K562 (cell line): ENCODE measurements around the gene EOLA1. TPM values are rescaled to one million over a fixed set of nuclear protein-coding genes. Genes with fewer than 3 reads are reported as not detected.
A peak's percentile ranks its signal among the peaks of the same experiment; 100 is the strongest.

ENCODE experiments used
- ASH1L ChIP-seq: fragments of 450-650 bp; IDR thresholded peaks from 2 replicates; pipeline ENCODE4 v1.6.1; 2018; ENCODE audit warnings: borderline replicate concordance, mild to moderate bottlenecking, low read depth; ENCODE audit not compliant: partially characterized antibody
- C11orf30 ChIP-seq: fragments of 450-650 bp; IDR thresholded peaks from 2 replicates; pipeline ENCODE4 v1.6.1; 2016; ENCODE audit warnings: low read depth, mild to moderate bottlenecking
- HDAC6 ChIP-seq: IDR thresholded peaks from 2 replicates; pipeline ENCODE4 v1.6.1; 2012; ENCODE audit warnings: low read depth, mild to moderate bottlenecking, control low read depth, inconsistent platforms, low read length, moderate library complexity
- KDM1A ChIP-seq, 2 experiments: fragments of 450-650 bp; IDR thresholded peaks; 2 replicates each; pipeline ENCODE4 v1.6.1; 2016; ENCODE audit warnings: mild to moderate bottlenecking in 2 of 2
- MAFF ChIP-seq: IDR thresholded peaks from 2 replicates; pipeline ENCODE4 v1.6.1; 2012; ENCODE audit warnings: low read length, improper control_type of control experiment
- NRF1 ChIP-seq, 2 experiments: fragments of 450-650 bp; IDR thresholded peaks in 1 of 2; conservative IDR thresholded peaks in 1 of 2; 2 replicates each; pipeline ENCODE4 v1.6.1; 2014; ENCODE audit warnings: mild to moderate bottlenecking in 2 of 2
- POLR2A ChIP-seq: fragments of 450-650 bp; conservative IDR thresholded peaks from 2 replicates; pipeline ENCODE4 v1.6.1; 2016
- RHOXF2B ChIP-seq: fragments of 250-450 bp; sonication (Bioruptor Pico); conservative IDR thresholded peaks from 2 replicates; pipeline ENCODE4 v1.5.1; 2021
- TAL1 ChIP-seq: fragments of 450-650 bp; IDR thresholded peaks from 2 replicates; pipeline ENCODE4 v1.6.1; 2016; ENCODE audit warnings: mild to moderate bottlenecking
- U2AF1 ChIP-seq: fragments of 200-400 bp; formaldehyde crosslinking; optimal IDR thresholded peaks from 2 replicates; pipeline ENCODE3; 2017; ENCODE audit warnings: mild to moderate bottlenecking, low read depth, low read length, moderate library complexity
- YBX1 ChIP-seq: fragments of 450-650 bp; IDR thresholded peaks from 2 replicates; pipeline ENCODE4 v1.7.1; 2016; ENCODE audit warnings: mild to moderate bottlenecking
- ZZZ3 ChIP-seq: fragments of 450-650 bp; IDR thresholded peaks from 2 replicates; pipeline ENCODE4 v1.6.1; 2016; ENCODE audit warnings: antibody characterized with exemption, mild to moderate bottlenecking, moderate library complexity
- polyA plus RNA-seq, 8 experiments: library from polyadenylated mRNA; depleted of rRNA in 4 of 8; stranded (reverse) in 5 of 8; unstranded in 3 of 8; fragments of >200 nt; fragmentation: Nextera tagmentation in 2 of 8; fragmentation: Illumina TruSeq in 1 of 8; extraction: Ambion mirVana in 2 of 8; extraction: Trizol in 1 of 8; gene quantifications; 2 replicates each; pipeline versions ENCODE4 v1.2.1 to v1.2.3, GENCODE V29; 2011 to 2014; ENCODE audit warnings: inconsistent platforms in 1 of 8, missing spikeins in 1 of 8
- total RNA-seq, 7 experiments: library from RNA; depleted of rRNA in 6 of 7; stranded (reverse); fragments of >200 nt in 6 of 7; fragmentation: Illumina TruSeq in 2 of 7; extraction: Trizol in 2 of 7; gene quantifications; 2 replicates each; pipeline versions ENCODE4 v1.2.1 to v1.2.3, GENCODE V29; 2011 to 2021; ENCODE audit warnings: low replicate concordance in 1 of 7
- TF ChIP-seq, protein P1 (sequence below): fragments of 250-450 bp; sonication (Bioruptor Pico); IDR thresholded peaks from 2 replicates; pipeline ENCODE4 v1.9.0; 2021; ENCODE audit warnings: mild to moderate bottlenecking, inconsistent platforms
- TF ChIP-seq, protein P2 (sequence below): fragments of 250-450 bp; sonication (Bioruptor Pico); IDR thresholded peaks from 2 replicates; pipeline ENCODE4 v1.6.1; 2021; ENCODE audit warnings: mild to moderate bottlenecking
- TF ChIP-seq, protein P3 (sequence below): fragments of 450-650 bp; IDR thresholded peaks from 2 replicates; pipeline ENCODE4 v1.6.1; 2016
- TF ChIP-seq, protein P4 (sequence below), 2 experiments: fragments of 450-650 bp; formaldehyde crosslinking in 1 of 2; IDR thresholded peaks; 2 replicates each; pipeline versions ENCODE4 v1.4.0 to v1.6.1; 2014 to 2020; ENCODE audit warnings: mild to moderate bottlenecking in 2 of 2, borderline replicate concordance in 1 of 2, low read depth in 1 of 2
- TF ChIP-seq, protein P5 (sequence below): sonication (generic); formaldehyde crosslinking; IDR thresholded peaks from 2 replicates; pipeline ENCODE4 v1.8.0; 2022; ENCODE audit warnings: mild to moderate bottlenecking, low read depth, missing genetic modification reagents

The EOLA1 gene
- total and polyA plus RNA-seq, 9 of the 15 experiments (the other 6 are each of a cell fraction or from before 2014, with no cell fraction given), result 6.3 to 32.9 (median 18.2) TPM

DNA sequence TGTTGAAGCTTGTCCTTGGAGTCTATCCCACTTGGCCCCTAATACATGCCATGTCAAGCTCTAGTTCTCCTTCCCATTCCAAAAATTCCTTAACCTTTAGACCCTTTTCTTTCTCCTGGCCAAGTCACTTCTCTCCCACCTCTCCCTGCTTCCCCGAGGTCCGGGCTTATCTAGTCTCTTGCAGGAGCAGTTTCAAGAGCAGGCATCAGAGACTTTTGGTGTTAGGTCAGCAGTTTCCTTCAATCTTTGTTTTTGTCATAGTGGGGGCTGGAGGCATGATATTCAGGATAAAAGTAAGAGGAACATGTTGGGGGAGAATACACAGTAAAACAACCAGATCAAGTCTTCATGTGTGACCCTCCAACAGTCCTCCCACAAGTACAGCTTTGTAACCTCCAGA, 24.2 kb upstream of the EOLA1 start (continued):
- TF ChIP-seq, protein P1, sequence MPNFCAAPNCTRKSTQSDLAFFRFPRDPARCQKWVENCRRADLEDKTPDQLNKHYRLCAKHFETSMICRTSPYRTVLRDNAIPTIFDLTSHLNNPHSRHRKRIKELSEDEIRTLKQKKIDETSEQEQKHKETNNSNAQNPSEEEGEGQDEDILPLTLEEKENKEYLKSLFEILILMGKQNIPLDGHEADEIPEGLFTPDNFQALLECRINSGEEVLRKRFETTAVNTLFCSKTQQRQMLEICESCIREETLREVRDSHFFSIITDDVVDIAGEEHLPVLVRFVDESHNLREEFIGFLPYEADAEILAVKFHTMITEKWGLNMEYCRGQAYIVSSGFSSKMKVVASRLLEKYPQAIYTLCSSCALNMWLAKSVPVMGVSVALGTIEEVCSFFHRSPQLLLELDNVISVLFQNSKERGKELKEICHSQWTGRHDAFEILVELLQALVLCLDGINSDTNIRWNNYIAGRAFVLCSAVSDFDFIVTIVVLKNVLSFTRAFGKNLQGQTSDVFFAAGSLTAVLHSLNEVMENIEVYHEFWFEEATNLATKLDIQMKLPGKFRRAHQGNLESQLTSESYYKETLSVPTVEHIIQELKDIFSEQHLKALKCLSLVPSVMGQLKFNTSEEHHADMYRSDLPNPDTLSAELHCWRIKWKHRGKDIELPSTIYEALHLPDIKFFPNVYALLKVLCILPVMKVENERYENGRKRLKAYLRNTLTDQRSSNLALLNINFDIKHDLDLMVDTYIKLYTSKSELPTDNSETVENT (CRISPR knock-in tag), result no peak
- TF ChIP-seq KDM1A (IDR thresholded peaks at IDR 0.05), result 0 out of 4 replicates have a peak, but pooled peaks of 1 of the 2 experiments have one; percentile 20
- TF ChIP-seq YBX1, result no peak
- TF ChIP-seq MAFF, result peak; percentile 37; the same call in 1 of the 2 replicates
- no peak for TF ChIP-seq ASH1L
- TF ChIP-seq, protein P2, sequence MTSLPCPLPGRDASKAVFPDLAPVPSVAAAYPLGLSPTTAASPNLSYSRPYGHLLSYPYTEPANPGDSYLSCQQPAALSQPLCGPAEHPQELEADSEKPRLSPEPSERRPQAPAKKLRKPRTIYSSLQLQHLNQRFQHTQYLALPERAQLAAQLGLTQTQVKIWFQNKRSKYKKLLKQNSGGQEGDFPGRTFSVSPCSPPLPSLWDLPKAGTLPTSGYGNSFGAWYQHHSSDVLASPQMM (CRISPR knock-in tag), result no peak
- no peak for TF ChIP-seq POLR2A
- TF ChIP-seq, protein P3, sequence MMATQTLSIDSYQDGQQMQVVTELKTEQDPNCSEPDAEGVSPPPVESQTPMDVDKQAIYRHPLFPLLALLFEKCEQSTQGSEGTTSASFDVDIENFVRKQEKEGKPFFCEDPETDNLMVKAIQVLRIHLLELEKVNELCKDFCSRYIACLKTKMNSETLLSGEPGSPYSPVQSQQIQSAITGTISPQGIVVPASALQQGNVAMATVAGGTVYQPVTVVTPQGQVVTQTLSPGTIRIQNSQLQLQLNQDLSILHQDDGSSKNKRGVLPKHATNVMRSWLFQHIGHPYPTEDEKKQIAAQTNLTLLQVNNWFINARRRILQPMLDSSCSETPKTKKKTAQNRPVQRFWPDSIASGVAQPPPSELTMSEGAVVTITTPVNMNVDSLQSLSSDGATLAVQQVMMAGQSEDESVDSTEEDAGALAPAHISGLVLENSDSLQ, result no peak
- no peak for TF ChIP-seq U2AF1
- TF ChIP-seq TAL1, result peak; percentile 54
- no peak for TF ChIP-seq HDAC6
- TF ChIP-seq ZZZ3, result no peak
- peak; percentile 70 for TF ChIP-seq C11orf30
- TF ChIP-seq, protein P4, sequence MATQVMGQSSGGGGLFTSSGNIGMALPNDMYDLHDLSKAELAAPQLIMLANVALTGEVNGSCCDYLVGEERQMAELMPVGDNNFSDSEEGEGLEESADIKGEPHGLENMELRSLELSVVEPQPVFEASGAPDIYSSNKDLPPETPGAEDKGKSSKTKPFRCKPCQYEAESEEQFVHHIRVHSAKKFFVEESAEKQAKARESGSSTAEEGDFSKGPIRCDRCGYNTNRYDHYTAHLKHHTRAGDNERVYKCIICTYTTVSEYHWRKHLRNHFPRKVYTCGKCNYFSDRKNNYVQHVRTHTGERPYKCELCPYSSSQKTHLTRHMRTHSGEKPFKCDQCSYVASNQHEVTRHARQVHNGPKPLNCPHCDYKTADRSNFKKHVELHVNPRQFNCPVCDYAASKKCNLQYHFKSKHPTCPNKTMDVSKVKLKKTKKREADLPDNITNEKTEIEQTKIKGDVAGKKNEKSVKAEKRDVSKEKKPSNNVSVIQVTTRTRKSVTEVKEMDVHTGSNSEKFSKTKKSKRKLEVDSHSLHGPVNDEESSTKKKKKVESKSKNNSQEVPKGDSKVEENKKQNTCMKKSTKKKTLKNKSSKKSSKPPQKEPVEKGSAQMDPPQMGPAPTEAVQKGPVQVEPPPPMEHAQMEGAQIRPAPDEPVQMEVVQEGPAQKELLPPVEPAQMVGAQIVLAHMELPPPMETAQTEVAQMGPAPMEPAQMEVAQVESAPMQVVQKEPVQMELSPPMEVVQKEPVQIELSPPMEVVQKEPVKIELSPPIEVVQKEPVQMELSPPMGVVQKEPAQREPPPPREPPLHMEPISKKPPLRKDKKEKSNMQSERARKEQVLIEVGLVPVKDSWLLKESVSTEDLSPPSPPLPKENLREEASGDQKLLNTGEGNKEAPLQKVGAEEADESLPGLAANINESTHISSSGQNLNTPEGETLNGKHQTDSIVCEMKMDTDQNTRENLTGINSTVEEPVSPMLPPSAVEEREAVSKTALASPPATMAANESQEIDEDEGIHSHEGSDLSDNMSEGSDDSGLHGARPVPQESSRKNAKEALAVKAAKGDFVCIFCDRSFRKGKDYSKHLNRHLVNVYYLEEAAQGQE (IDR thresholded peaks at IDR 0.05; ENCODE audit: borderline replicate concordance), result no peak
- TF ChIP-seq, protein P4 (CRISPR knock-in tag; IDR thresholded peaks at IDR 0.05; ENCODE audit: low read depth), result no peak
- TF ChIP-seq, protein P5, sequence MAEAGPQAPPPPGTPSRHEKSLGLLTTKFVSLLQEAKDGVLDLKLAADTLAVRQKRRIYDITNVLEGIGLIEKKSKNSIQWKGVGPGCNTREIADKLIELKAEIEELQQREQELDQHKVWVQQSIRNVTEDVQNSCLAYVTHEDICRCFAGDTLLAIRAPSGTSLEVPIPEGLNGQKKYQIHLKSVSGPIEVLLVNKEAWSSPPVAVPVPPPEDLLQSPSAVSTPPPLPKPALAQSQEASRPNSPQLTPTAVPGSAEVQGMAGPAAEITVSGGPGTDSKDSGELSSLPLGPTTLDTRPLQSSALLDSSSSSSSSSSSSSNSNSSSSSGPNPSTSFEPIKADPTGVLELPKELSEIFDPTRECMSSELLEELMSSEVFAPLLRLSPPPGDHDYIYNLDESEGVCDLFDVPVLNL (CRISPR knock-in tag), result no peak
- TF ChIP-seq RHOXF2B, result no peak
- TF ChIP-seq NRF1 (conservative IDR thresholded peaks at IDR 0.05 in 1 of 2, IDR thresholded peaks at IDR 0.05 in 1 of 2), result no peak
